Panc1 (cell line): ENCODE data around the gene TSEN15. TPM values are rescaled to one million over a fixed set of nuclear protein-coding genes. Genes with fewer than 3 reads are reported as not detected.

Experiments
- ATAC-seq: fragments of 200-7000 bp; cut with Tn5 transposase; 2 replicates; pipeline ENCODE4 v1.9.1; 2020; ENCODE audit warnings: mild to moderate bottlenecking, moderate library complexity
- BruUV-seq: library from RNA; stranded (reverse); fragments of 400-500 nt; replicated peaks from 2 replicates; lab custom pipeline; 2021; lab: Mats Ljungman, UMichigan
- CTCF ChIA-PET: fragments of 300-600 bp; sonication (Branson Sonifier 250); formaldehyde crosslinking; loops from one replicate; lab custom pipeline; 2022; ENCODE audit warnings: antibody characterized with exemption; lab: Charles Lee
- POLR2A ChIA-PET: fragments of 300-600 bp; sonication (Branson Sonifier 250); formaldehyde crosslinking; loops from one replicate; lab custom pipeline; 2022; ENCODE audit warnings: antibody characterized with exemption; lab: Charles Lee
- DNase-seq: peaks from one replicate; pipeline ENCODE4 v3.0.0-alpha.2; 2010; ENCODE audit warnings: low read depth, low spot score
- H3K27ac ChIP-seq: 2 replicates; pipeline ENCODE4 v1.5.1; 2011; ENCODE audit warnings: mild to moderate bottlenecking, low read length, inconsistent platforms
- H3K27me3 ChIP-seq: fragments of 200-500 bp; sonication (Bioruptor generic); 2 replicates; pipeline ENCODE4 v1.6.0; 2014; ENCODE audit warnings: low read length, inconsistent platforms; ENCODE audit not compliant: control insufficient read depth, insufficient read depth
- H3K36me3 ChIP-seq: fragments of 200-500 bp; sonication (Bioruptor generic); 2 replicates; pipeline ENCODE4 v1.5.1; 2014; ENCODE audit warnings: inconsistent platforms, mild to moderate bottlenecking, low read length, moderate library complexity; ENCODE audit not compliant: control insufficient read depth, insufficient read depth
- H3K4me1 ChIP-seq: 2 replicates; pipeline ENCODE4 v1.5.1; 2011; ENCODE audit warnings: inconsistent platforms, mild to moderate bottlenecking, low read length, moderate library complexity; ENCODE audit not compliant: control insufficient read depth, insufficient read depth
- H3K4me3 ChIP-seq, 2 experiments: 2 replicates each; pipeline ENCODE4 v1.5.1; 2011 to 2012; ENCODE audit warnings: low read depth in 2 of 2, low read length in 2 of 2, mild to moderate bottlenecking in 2 of 2, inconsistent platforms in 1 of 2, moderate library complexity in 1 of 2
- H3K9me3 ChIP-seq: fragments of 200-500 bp; sonication (Bioruptor generic); 2 replicates; pipeline ENCODE4 v1.5.1; 2014; ENCODE audit warnings: low read depth, mild to moderate bottlenecking, inconsistent platforms, low read length, moderate library complexity; ENCODE audit not compliant: control insufficient read depth, insufficient read depth
- CTCF ChIP-seq: fragments of 450-650 bp; IDR thresholded peaks from 2 replicates; pipeline ENCODE4 v1.5.1; 2017; ENCODE audit warnings: mild to moderate bottlenecking
- POLR2AphosphoS5 ChIP-seq: IDR thresholded peaks from 2 replicates; pipeline ENCODE4 v1.6.1; 2012; ENCODE audit warnings: mild to moderate bottlenecking, low read depth, low read length, moderate library complexity
- REST ChIP-seq, 2 experiments: IDR thresholded peaks; 2 replicates each; pipeline ENCODE4 v1.6.1; 2011 to 2012; ENCODE audit warnings: low read depth in 2 of 2, control low read depth in 1 of 2, low read length in 1 of 2, mild to moderate bottlenecking in 1 of 2, moderate library complexity in 1 of 2; ENCODE audit not compliant: insufficient read depth in 1 of 2
- SIN3A ChIP-seq: IDR thresholded peaks from 2 replicates; pipeline ENCODE4 v1.6.1; 2012; ENCODE audit warnings: low read depth, mild to moderate bottlenecking, low read length, moderate library complexity, borderline replicate concordance; ENCODE audit not compliant: insufficient read depth
- TCF7L2 ChIP-seq: IDR thresholded peaks from 2 replicates; pipeline ENCODE4 v1.6.1; 2011; ENCODE audit warnings: mild to moderate bottlenecking, low read depth, low read length, inconsistent platforms
- in situ Hi-C: cut with HindIII; loops from 2 replicates; pipeline ENCODE4 v1.10.0; 2016; ENCODE audit warnings: low sequenced_read_pairs, low pct_unique_long_range_greater_than_20kb
- intact Hi-C: fragments of 100-400 bp; cut with micrococcal nuclease; formaldehyde crosslinking; loops from one replicate; pipeline ENCODE4 v1.10.0; 2022; ENCODE audit not compliant: unreplicated experiment
- total RNA-seq: library from RNA; stranded (reverse); gene quantifications from one replicate; pipeline ENCODE4 v1.2.1, GENCODE V29; 2021; ENCODE audit not compliant: unreplicated experiment

Gene TSEN15
- total RNA-seq, 1 experiment from 2014 or later = 31.4 TPM

DNA sequence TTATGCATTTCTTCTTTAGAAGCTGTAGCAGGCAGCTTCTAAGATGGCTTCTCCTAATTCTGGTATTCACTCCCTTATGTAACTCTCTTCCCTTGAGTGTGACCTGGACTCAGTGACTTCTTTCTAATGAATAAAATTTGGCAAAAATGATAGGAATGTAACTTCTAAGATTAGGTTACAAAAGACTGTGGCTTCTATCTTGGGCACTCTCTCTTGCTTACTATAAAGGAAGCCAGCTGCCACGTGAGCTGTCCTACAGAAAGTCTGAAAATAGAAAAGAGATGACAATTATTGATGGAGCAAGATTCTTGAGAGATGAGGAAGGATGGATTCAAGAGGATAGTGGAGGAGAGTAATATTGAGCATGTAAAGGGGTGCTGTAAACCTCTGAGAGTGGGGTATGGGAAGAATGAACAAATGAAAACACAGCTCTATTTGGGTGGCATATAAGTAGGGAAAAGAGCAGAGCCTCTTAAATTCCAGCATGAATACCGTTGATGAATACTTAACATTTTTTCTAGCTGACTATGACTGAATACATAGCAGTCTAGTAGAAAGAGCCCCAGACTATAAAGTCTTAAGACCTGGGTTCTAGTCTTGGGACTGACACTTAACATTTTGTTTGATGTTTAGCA lies 5.5 kb downstream of the TSEN15 start:
- peak; percentile 58 for DNase-seq
- Histone ChIP-seq H3K4me1 (peaks cover 34% of the 10 kb centered on the region), H3K4me3 (no peak overlapping the region), H3K27me3 (no peaks in the 10 kb centered on the region), H3K36me3 (peaks cover 10% of the 10 kb centered on the region), H3K27ac (peak overlapping the region; percentile 82), H3K9me3 (no peaks in the 10 kb centered on the region)
- TF ChIP-seq SIN3A (no peak), POLR2AphosphoS5 (no peak), CTCF (no peak), REST (IDR thresholded peaks at IDR 0.05; ENCODE audit: insufficient read depth in 1 of 2, low read depth in 2 of 2, low read length in 1 of 2) (no peak), TCF7L2 (no peak)
- in situ Hi-C loops = no loop called here
- no TSS peak for BruUV-seq
- POLR2A ChIA-PET = interaction anchor here (0.5 kb wide), 1 partner anchor 12 kb away, joined by 3 read pairs; no protein-coding TSS in a partner anchor
- ATAC-seq = peak; percentile 91
- intact Hi-C loops = no loop called here
- CTCF ChIA-PET = no interaction called here

- in situ Hi-C loops = no loop called here
- peaks cover 9% of the 10 kb centered on the region for H3K36me3 ChIP-seq
- intact Hi-C loops = no loop called here
- POLR2A ChIA-PET = interaction anchor here (0.5 kb wide), 1 partner anchor 516 kb away, joined by 4 read pairs; no protein-coding TSS in a partner anchor
- no peaks in the 10 kb centered on the region for H3K9me3 ChIP-seq
- CTCF ChIA-PET = no interaction called here
- no peak for DNase-seq
- no peaks in the 10 kb centered on the region for H3K27me3 ChIP-seq
- TF ChIP-seq REST (IDR thresholded peaks at IDR 0.05; ENCODE audit: insufficient read depth in 1 of 2, low read depth in 2 of 2, low read length in 1 of 2) (no peak), TCF7L2 (no peak), POLR2AphosphoS5 (no peak), CTCF (no peak), SIN3A (no peak)
- no peak overlapping the region for H3K4me3 ChIP-seq
- ATAC-seq = no peak
- H3K27ac ChIP-seq = no peak overlapping the region
- no TSS peak for BruUV-seq
- peaks cover 19% of the 10 kb centered on the region for H3K4me1 ChIP-seq
These were observed 8.4 kb downstream of the TSEN15 start for GRCh38 chr1:184059887-184060286.
